ENCODE measurements around the gene RASGRF2.

The RASGRF2 gene

GRCh38 chr5:80977764-80978163 is 17.6 kb downstream of the RASGRF2 start:
- no peak for DNase-seq (ENCODE audit: low read depth in 2 of 3, low spot score in 2 of 3)

- no peak for DNase-seq (ENCODE audit: low read depth in 2 of 3, low spot score in 2 of 3)
Measured at GRCh38 chr5:80978772-80979317, 18.7 kb downstream of the RASGRF2 start.

- DNase-seq (ENCODE audit: low read depth in 2 of 3, low spot score in 2 of 3) = no peak
Measured at GRCh38 chr5:80982093-80982492, 21.9 kb downstream of the RASGRF2 start.

- no peak for DNase-seq (ENCODE audit: low read depth in 2 of 3, low spot score in 2 of 3)
Measured at GRCh38 chr5:80985600-80986228, 25.6 kb downstream of the RASGRF2 start.

- DNase-seq (ENCODE audit: low read depth in 2 of 3, low spot score in 2 of 3) = no peak
Measured at GRCh38 chr5:80986382-80986781, 26.2 kb downstream of the RASGRF2 start.

GRCh38 chr5:80987078-80987766 is 27.1 kb downstream of the RASGRF2 start:
- DNase-seq (ENCODE audit: low read depth in 2 of 3, low spot score in 2 of 3) = no peak

- no peak for DNase-seq (ENCODE audit: low read depth in 2 of 3, low spot score in 2 of 3)
Measured at GRCh38 chr5:80988419-80988935, 28.3 kb downstream of the RASGRF2 start.

- no peak for DNase-seq (ENCODE audit: low read depth in 2 of 3, low spot score in 2 of 3)
Measured at GRCh38 chr5:80989883-80990282, 29.7 kb downstream of the RASGRF2 start.

GRCh38 chr5:80990527-80990926 is 30.4 kb downstream of the RASGRF2 start:
- no peak for DNase-seq (ENCODE audit: low read depth in 2 of 3, low spot score in 2 of 3)

GRCh38 chr5:80990971-80991370 is 30.8 kb downstream of the RASGRF2 start:
- no peak for DNase-seq (ENCODE audit: low read depth in 2 of 3, low spot score in 2 of 3)

GRCh38 chr5:80995908-80996307 is 35.7 kb downstream of the RASGRF2 start:
- DNase-seq (ENCODE audit: low read depth in 2 of 3, low spot score in 2 of 3) = no peak

GRCh38 chr5:80998590-80998979 is 38.4 kb downstream of the RASGRF2 start:
- DNase-seq (ENCODE audit: low read depth in 2 of 3, low spot score in 2 of 3) = no peak

GRCh38 chr5:81003811-81004386 is 43.7 kb downstream of the RASGRF2 start:
- no peak for DNase-seq (ENCODE audit: low read depth in 2 of 3, low spot score in 2 of 3)

GRCh38 chr5:81005708-81006107 is 45.5 kb downstream of the RASGRF2 start:
- no peak for DNase-seq (ENCODE audit: low read depth in 2 of 3, low spot score in 2 of 3)

- DNase-seq (ENCODE audit: low read depth in 2 of 3, low spot score in 2 of 3) = no peak
Measured at GRCh38 chr5:81006231-81006630, 46.1 kb downstream of the RASGRF2 start.

- peak in 1 of 3 experiments; percentile 13 for DNase-seq (ENCODE audit: low read depth in 2 of 3, low spot score in 2 of 3)
Measured at GRCh38 chr5:81006947-81007636, 46.9 kb downstream of the RASGRF2 start.

- DNase-seq (ENCODE audit: low read depth in 2 of 3, low spot score in 2 of 3) = no peak
Measured at GRCh38 chr5:81007637-81008027, 47.5 kb downstream of the RASGRF2 start.

- DNase-seq (ENCODE audit: low read depth in 2 of 3, low spot score in 2 of 3) = no peak
Measured at GRCh38 chr5:81010336-81011169, 50.4 kb downstream of the RASGRF2 start.

- no peak for DNase-seq (ENCODE audit: low read depth in 2 of 3, low spot score in 2 of 3)
Measured at GRCh38 chr5:81014348-81014747, 54.2 kb downstream of the RASGRF2 start.

- no peak for DNase-seq (ENCODE audit: low read depth in 2 of 3, low spot score in 2 of 3)
Measured at GRCh38 chr5:81016116-81016515, 56.0 kb downstream of the RASGRF2 start.

- DNase-seq (ENCODE audit: low read depth in 2 of 3, low spot score in 2 of 3) = no peak
Measured at GRCh38 chr5:81017320-81017719, 57.2 kb downstream of the RASGRF2 start.
